HG02678 (cell line): Measurements from ENCODE around the gene FGG.
"Not testable (repeated sequence)": the region's sequence is repeated elsewhere in the genome, so short reads cannot be mapped to it uniquely, and the experiment has no call there.

ENCODE experiments used
- ATAC-seq: cut with Tn5 transposase; IDR thresholded peaks from one replicate; pipeline ENCODE4 v1.9.1; 2021; ENCODE audit warnings: mild to moderate bottlenecking, moderate library complexity; ENCODE audit not compliant: unreplicated experiment

Gene FGG

GRCh38 chr4:154611833-154612232 is 623 bp downstream of the FGG start:
- no peak for ATAC-seq

GRCh38 chr4:154610582-154610981 is 1.9 kb downstream of the FGG start:
- no peak for ATAC-seq

GRCh38 chr4:154609532-154609931 is 2.9 kb downstream of the FGG start:
- no peak for ATAC-seq

GRCh38 chr4:154608361-154609252 is 3.8 kb downstream of the FGG start:
- no peak for ATAC-seq

GRCh38 chr4:154606728-154607723 is 5.4 kb downstream of the FGG start:
- no peak for ATAC-seq

- no peak for ATAC-seq
Observed at GRCh38 chr4:154604696-154605200, 7.7 kb downstream of the FGG start.

- no peak for ATAC-seq
Observed at GRCh38 chr4:154603033-154603943, 9.2 kb downstream of the FGG start.

GRCh38 chr4:154602404-154603020 is 9.9 kb downstream of the FGG start:
- ATAC-seq: no peak

GRCh38 chr4:154597798-154598774 is 14.4 kb downstream of the FGG start:
- ATAC-seq: no peak

- not testable (repeated sequence) for ATAC-seq
Observed at GRCh38 chr4:154597281-154597680, 15.2 kb downstream of the FGG start.

GRCh38 chr4:154595807-154596206 is 16.6 kb downstream of the FGG start:
- ATAC-seq: no peak

- ATAC-seq: not testable (repeated sequence)
Observed at GRCh38 chr4:154594343-154594742, 18.1 kb downstream of the FGG start.

- no peak for ATAC-seq
Observed at GRCh38 chr4:154593868-154594267, 18.6 kb downstream of the FGG start.

- ATAC-seq: no peak
Observed at GRCh38 chr4:154591890-154592289, 20.6 kb downstream of the FGG start.

- ATAC-seq: no peak
Observed at GRCh38 chr4:154590329-154591006, 22.0 kb downstream of the FGG start, which contains the start of gene FGA. TSS of gene FGA (minus strand) at chr4:154590742. CDS start at chr4:154590687, 55 bp downstream.

GRCh38 chr4:154589296-154590197 is 22.9 kb downstream of the FGG start:
- ATAC-seq: no peak

GRCh38 chr4:154588198-154588597 is 24.3 kb downstream of the FGG start:
- ATAC-seq: no peak
